MV-4-11 (cell line): ENCODE results near the gene ABHD14A.

Experiments
- DNase-seq: peaks from one replicate; lab custom pipeline; 2025; lab: John Stamatoyannopoulos, UW

The ABHD14A gene

DNA sequence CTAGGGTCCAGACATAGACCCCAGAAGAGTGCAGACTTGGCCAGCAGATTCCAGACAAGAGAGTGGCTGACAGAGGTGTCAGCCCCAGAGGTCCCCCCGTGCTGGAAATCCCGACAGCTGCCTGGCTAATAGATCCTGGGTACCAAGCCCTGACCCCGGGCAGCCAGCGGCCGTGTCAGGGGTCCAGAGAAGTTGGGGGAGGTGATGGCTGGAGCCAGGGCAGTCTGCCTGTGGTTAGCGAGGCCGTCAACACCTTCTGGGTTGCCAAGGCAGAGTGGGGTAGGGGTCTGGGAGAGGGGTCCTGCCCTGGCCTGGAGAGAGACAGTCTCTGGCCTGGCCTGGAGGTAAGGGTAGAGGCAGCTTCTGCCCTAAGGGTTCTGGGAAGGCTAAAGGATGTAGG, 45.9 kb downstream of the ABHD14A start:
- no peak for DNase-seq

DNA sequence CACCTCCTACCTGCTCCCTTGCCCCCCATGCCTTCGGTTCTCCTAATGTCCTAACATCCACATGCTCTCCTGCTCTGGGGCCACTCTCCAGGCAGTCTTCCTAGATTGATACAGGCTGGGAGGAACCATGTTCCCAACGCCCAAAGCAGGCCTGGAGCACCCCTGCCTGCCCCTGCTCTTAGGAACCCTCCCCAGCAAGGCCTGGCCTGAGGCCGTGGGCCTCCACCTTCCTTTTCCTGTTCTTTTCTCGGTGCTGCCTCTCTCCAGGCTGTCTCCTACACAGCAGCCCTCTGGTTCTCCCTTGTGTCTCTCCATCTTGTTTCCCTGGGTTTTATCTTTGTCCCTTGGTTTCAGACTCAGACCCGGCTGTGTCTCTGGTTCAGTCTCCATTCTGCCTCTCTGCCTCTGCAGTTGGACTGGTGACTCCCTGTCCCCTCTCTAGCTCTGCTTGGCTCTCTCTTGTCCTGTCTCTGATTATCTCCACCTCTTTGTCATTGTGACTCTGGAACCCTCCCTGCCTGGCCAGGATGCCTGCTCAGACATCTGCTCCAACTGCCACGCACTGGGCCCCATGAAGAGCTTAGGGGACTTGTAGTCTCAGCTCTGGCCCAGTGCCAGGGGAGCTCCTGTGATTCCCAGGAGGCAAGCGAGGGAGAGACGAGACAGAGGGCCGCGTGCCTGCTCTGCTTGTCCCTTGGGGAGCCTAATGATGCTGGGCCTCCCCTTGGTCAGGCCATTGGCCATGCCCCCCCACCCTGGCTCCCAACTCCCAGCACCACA, 46.8 kb downstream of the ABHD14A start:
- DNase-seq = no peak

DNA sequence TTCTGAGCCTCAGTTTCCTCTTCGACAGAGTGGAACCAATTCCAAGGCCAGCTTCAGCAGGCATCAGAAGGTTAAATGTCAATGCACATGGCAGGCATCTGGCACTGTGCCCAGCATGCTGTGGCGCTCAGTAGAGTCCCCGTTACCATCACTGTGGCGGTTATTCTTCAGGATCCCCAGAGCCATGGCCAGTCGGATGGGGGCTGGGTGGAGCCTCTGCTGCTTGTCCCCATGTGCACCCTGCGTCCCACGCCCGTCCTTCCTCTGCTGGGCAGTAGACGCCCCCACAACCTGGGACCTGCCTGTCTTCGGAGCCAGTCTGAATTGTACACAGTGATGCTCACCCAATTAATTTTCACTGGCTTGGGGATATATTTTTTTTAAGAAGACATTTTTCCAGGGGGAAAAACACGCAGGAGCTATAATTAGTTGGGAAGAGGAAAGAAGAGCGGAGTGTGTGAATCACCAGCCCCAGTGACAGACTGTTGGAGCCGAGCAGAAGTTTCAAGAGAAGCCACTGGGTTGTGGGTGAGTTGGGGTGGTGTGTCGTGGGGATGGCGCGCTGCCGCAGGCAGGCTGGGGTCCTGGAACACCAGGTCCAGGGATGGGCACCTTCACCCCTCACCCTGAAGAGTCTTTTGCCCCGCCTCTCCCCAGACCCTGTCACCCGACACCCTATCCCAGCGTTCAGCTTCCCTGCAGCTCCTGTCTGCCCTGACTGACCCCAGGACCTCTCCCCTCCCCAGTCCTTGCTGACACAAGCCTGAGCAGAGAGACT, 47.6 kb downstream of the ABHD14A start:
- DNase-seq = no peak

DNA sequence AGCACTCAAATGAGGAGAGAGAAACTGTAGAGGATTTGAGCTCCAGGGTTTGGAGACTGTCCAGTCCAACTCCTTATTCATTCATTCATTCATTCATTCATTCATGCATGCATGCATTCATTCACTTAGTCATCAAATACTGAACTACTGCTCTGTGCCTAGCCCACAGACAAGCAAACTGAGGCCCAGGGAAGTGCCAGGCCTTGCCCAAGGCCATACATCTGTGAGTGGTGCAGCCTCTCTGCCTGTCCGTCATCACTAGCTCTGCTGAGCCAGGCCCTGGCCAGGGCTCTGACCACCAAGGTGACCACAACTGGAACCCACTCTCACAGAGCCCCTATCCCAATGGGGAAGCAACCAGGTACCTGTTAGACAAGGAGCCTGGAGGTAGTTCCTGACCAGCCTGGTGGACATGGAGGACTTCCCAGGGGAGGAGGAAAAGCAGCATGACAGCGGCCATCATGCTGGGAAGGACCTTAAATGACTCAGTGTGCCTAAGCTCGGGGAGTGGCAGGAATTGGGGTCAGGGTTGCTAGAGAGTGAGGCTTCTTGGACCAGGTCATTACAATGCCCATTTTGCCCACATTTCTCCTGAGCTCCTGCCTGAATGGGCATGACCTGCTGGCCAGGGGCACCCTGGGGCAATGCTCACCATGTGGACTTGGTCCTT, 48.4 kb downstream of the ABHD14A start:
- DNase-seq = no peak

DNA sequence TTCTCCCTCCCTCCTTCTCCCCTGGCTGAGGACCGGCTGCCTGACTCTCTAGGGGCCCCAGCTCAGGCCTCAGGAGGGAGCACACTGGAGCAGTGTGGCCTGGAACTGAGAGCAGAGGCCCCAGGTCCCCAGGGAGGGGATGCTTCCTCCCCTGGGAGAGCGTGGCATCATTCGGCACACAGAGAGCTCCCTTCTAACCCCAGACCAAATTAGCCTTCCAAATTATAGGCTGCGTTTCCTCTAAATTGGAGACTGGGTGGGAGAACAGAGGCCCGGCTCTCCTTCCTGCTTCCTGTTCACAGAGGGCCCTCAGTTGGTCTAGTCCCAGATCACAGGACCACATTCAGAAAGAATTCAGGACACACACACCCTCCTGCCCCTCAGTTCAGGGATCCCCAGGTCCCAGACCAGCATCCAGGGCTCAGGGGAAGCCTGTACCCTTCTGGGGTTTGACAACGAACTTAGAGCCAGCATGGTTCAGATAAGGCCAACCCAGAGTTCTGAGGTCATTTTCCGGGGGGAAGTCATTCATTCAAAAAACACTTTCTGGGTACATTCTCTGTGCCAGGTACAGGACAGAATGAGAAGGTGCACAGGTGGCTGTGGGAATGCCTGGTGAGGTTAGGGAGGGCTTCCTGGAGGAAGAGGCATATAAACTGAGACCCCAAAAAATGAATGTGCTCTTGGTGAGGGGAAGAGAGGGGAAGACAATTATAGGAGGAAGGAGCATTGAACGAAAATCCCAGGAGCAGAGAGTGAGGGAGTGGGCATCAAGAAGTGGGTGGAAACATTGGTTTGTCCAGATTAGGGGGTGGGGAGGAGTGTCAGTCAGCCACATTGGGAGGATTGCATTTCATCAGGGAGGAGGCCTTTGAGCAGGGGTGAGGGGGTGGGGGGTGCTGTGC, 49.2 kb downstream of the ABHD14A start:
- DNase-seq = no peak

DNA sequence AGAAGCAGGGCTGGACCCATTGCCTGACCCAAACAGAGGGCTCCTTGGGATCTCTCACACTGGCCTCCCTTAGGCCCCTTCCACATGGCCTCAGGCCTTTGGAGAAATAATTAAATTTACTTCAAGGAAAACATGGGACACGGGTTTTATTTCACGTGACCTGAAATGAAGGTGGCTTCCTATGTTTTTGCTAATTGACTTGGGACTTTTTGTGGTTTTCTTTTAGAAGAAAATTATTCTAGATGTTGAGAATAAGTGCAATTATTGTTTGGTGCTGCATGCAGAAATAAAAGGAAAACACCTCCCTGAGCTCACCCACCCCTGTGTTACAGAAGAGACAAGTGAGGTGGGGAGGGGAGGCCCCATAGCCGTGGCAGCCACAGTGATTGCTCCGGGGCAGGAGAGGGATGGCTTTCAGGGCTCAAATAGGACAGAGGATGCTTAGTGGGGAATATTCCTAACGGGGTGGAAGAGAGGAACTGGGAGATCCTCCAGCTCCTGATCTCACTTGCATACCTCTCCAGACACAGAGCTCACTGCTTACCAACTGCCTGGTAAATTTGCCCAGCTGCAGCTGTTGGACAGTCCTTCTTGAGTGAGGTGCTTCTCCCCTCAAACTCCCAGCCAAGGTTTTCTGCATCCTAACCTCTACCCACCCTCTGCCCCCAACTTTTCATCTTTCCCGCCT, 50.0 kb downstream of the ABHD14A start:
- no peak for DNase-seq

DNA sequence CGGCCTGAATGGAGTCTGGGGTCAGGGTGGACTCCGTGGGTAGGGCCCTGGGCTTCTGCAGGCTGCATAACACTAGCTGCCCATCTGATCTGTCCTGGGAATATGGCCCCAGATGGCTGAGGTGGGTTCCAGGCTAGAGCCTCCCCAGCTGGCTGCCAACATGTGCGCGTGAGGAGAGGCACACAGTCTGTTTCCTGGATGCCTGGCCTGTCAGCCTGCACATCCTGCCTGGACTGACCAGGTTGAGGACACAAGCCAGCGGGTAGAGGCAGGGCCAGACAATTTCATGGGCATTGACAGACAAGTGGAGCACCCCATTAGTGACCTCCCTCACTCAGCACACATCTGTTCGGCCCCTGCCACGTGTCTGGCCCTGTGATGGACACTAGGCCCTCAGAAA, 50.6 kb downstream of the ABHD14A start:
- no peak for DNase-seq

DNA sequence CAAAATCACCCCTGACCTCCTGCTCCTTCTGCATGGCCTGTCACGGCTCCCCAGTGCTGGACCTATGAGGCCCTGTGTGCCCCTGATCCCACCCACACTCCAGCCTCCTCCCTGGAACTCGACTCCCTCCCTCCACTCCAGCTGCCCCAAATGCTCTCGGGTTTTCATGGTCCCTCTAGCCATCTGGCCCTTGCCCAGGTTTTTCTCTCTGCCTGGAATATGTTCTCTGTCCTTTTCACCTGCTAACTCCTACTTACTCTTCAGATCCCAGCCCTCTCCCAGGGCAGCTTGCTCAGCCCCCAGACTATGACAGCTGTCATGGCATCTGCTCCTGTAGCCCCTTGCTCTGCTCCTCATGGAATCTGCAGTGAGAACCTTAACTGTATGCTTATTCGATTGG, 51.2 kb downstream of the ABHD14A start:
- no peak for DNase-seq

DNA sequence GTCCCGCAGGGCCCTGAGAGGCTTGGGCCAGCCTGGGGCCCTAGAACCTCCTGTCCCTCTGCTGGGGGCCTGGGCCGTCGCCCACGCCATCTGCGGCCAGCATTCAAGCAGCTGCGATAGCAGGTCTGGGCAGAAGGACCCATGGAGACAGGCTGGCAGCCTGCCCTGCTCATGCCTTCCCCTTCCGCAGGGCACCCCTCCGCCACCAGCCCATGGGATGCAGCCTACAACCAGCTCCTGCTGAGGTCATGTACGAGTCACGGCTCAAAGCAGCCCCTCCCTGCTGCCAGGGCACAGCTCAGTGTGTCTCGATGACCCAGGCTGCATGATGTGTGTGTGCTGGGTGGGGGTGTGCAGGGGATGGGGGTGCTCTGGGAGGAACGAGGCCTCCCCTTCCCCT, 53.7 kb downstream of the ABHD14A start:
- no peak for DNase-seq

DNA sequence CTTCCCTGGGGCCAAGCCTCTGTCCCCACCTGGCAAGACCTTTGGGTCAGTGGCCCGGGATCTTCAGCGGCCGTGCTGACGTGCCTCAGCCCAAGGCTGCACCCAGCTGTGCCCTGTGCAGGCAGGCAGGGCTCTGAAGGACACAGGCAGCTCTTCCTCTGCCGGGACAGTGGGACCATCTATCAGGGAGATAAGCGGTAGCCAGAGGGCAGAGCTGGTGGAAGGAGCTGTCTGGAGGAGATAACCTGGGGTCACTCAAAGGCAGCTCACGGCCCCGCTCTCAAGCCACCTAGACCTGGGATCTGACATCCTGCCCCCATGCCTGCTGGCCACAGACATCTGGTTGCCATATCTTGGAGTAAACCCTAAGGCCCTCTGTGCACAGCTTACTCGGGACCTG, 54.2 kb downstream of the ABHD14A start:
- no peak for DNase-seq

DNA sequence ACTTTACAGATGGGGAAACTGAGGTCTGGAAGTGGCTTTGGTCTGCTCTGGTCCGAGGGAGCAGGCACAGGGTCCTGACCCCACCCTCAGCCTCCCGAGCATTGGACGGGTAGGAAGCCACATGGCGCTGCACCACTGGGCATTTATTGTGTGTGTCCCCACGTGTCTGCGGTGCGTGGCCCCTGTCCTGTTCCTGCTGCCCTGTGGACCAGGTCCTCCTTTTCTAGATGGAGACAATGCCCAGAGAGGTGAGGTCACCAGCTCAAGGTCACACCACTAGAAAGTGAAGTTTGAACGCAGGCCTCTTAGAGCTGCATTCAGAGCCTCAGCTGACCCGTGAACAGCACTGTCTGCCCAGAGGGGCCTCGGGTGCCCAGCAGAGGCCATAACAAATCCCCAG, 54.7 kb downstream of the ABHD14A start:
- DNase-seq = no peak
